H1 (cell line): ENCODE measurements around the gene OR1M1.

ENCODE experiments used
- CTCF ChIP-seq, 3 experiments: IDR thresholded peaks; 1 replicate in 2 of 3; 2 replicates in 1 of 3; pipeline versions ENCODE4 v1.5.1 to v1.6.1; 2011; ENCODE audit warnings: low read length in 3 of 3, mild to moderate bottlenecking in 3 of 3, inconsistent platforms in 2 of 3, low read depth in 1 of 3, moderate library complexity in 1 of 3; ENCODE audit not compliant: insufficient read depth in 1 of 3; ENCODE audit errors: control extremely low read depth in 1 of 3
- EP300 ChIP-seq, 2 experiments: IDR thresholded peaks; 1 replicate in 1 of 2; 2 replicates in 1 of 2; pipeline ENCODE4 v1.6.1; 2011 to 2012; ENCODE audit warnings: low read depth in 2 of 2, low read length in 2 of 2, mild to moderate bottlenecking in 2 of 2, borderline replicate concordance in 1 of 2, inconsistent platforms in 1 of 2, moderate library complexity in 1 of 2
- GABPA ChIP-seq: IDR thresholded peaks from 2 replicates; pipeline ENCODE4 v1.6.1; 2011; ENCODE audit warnings: mild to moderate bottlenecking, low read length, moderate library complexity, borderline replicate concordance; ENCODE audit not compliant: insufficient read depth
- GTF2F1 ChIP-seq: IDR thresholded peaks from 2 replicates; pipeline ENCODE4 v1.6.1; 2012; ENCODE audit warnings: low read depth, low read length, improper control_type of control experiment, borderline replicate concordance
- PHF8 ChIP-seq: fragments of 200-600 bp; sonication (generic); conservative IDR thresholded peaks from 2 replicates; pipeline ENCODE4 v1.7.1; 2012; ENCODE audit warnings: low read depth, mild to moderate bottlenecking, inconsistent platforms, low read length, moderate library complexity
- POLR2A ChIP-seq, 2 experiments: IDR thresholded peaks; 1 replicate in 1 of 2; 2 replicates in 1 of 2; pipeline ENCODE4 v1.6.1; 2011; ENCODE audit warnings: low read depth in 2 of 2, low read length in 2 of 2, mild to moderate bottlenecking in 2 of 2; ENCODE audit errors: control extremely low read depth in 1 of 2
- POU5F1 ChIP-seq: IDR thresholded peaks from 2 replicates; pipeline ENCODE4 v1.6.1; 2011; ENCODE audit warnings: low read depth, mild to moderate bottlenecking, low read length, moderate library complexity
- RFX5 ChIP-seq: IDR thresholded peaks from 2 replicates; pipeline ENCODE4 v1.6.1; 2011; ENCODE audit warnings: low read depth, low read length, improper control_type of control experiment, borderline replicate concordance
- YY1 ChIP-seq: IDR thresholded peaks from 2 replicates; pipeline ENCODE4 v1.6.1; 2011; ENCODE audit warnings: low read depth, mild to moderate bottlenecking, low read length

- TF ChIP-seq POLR2A (IDR thresholded peaks at IDR 0.05; ENCODE audit: control extremely low read depth in 1 of 2, low read depth in 2 of 2, low read length in 2 of 2): no peak
- no peak for TF ChIP-seq CTCF (IDR thresholded peaks at IDR 0.05; ENCODE audit: control extremely low read depth in 1 of 3, insufficient read depth in 1 of 3, low read depth in 1 of 3, low read length in 3 of 3)
- no peak for TF ChIP-seq GABPA
- TF ChIP-seq EP300 (IDR thresholded peaks at IDR 0.05; ENCODE audit: borderline replicate concordance in 1 of 2, low read depth in 2 of 2, low read length in 2 of 2): no peak
- no peak for TF ChIP-seq RFX5
- no peak for TF ChIP-seq POU5F1
- TF ChIP-seq PHF8: no peak
- TF ChIP-seq GTF2F1: no peak
- TF ChIP-seq YY1: no peak
These were observed at the start of gene OR1M1 for GRCh38 chr19:9086761-9087160.
